IMR-90 (cell line): Measurements from ENCODE around the gene DRC7.

Experiments used
- CEBPB ChIP-seq: IDR thresholded peaks from 2 replicates; pipeline ENCODE4 v1.6.1; 2012; ENCODE audit warnings: low read depth, low read length, improper control_type of control experiment
- CTCF ChIP-seq: conservative IDR thresholded peaks from 2 replicates; pipeline ENCODE4 v1.5.1; 2012; ENCODE audit warnings: mild to moderate bottlenecking, low read depth, low read length, improper control_type of control experiment
- ELK1 ChIP-seq: fragments of 150-350 bp; IDR thresholded peaks from 2 replicates; pipeline ENCODE4 v1.6.1; 2016; ENCODE audit warnings: low read depth, mild to moderate bottlenecking, low read length, moderate library complexity, borderline replicate concordance
- FOS ChIP-seq: fragments of 150-350 bp; IDR thresholded peaks from 2 replicates; pipeline ENCODE4 v1.6.1; 2016; ENCODE audit warnings: low read depth, low read length
- MAZ ChIP-seq: IDR thresholded peaks from 2 replicates; pipeline ENCODE4 v1.6.1; 2012; ENCODE audit warnings: low read depth, mild to moderate bottlenecking, low read length, improper control_type of control experiment, moderate library complexity, borderline replicate concordance
- MXI1 ChIP-seq: IDR thresholded peaks from 2 replicates; pipeline ENCODE4 v1.6.1; 2012; ENCODE audit warnings: low read depth, mild to moderate bottlenecking, low read length, moderate library complexity, borderline replicate concordance
- NFE2L2 ChIP-seq: fragments of 150-350 bp; IDR thresholded peaks from 2 replicates; pipeline ENCODE4 v1.6.1; 2016; ENCODE audit warnings: low read depth, mild to moderate bottlenecking, low read length
- POLR2A ChIP-seq: IDR thresholded peaks from 2 replicates; pipeline ENCODE4 v1.6.1; 2012; ENCODE audit warnings: mild to moderate bottlenecking, low read depth, low read length
- RAD21 ChIP-seq: IDR thresholded peaks from 2 replicates; pipeline ENCODE4 v1.6.1; 2012; ENCODE audit warnings: low read length, improper control_type of control experiment
- RCOR1 ChIP-seq: IDR thresholded peaks from 2 replicates; pipeline ENCODE4 v1.6.1; 2012; ENCODE audit warnings: mild to moderate bottlenecking, low read length, improper control_type of control experiment; ENCODE audit not compliant: insufficient replicate concordance
- USF2 ChIP-seq: fragments of 150-350 bp; IDR thresholded peaks from 2 replicates; pipeline ENCODE4 v1.6.1; 2017; ENCODE audit warnings: mild to moderate bottlenecking, antibody characterized with exemption, low read length, low read depth

DNA sequence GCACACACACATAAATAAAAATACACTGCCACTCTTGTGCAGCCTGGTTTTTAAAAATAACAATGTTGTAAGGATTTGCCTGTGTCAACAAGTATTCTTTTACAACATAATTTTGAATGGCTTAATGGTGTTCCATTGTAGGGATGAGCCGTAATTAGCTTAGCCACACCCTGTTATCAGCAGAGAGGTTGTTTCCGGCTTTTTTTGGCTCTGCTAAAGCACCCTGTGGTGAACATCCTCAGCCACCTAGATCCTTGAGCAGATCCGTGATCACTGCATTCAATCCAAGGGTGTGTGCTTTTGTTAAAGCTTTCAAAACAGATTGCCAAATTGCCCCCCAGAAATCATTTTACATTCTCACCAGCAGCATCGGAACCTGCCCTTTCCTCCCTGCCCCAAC is 47.9 kb downstream of the DRC7 start:
- TF ChIP-seq POLR2A = no peak
- no peak for TF ChIP-seq CTCF
- no peak for TF ChIP-seq CEBPB
- no peak for TF ChIP-seq MAZ
- TF ChIP-seq MXI1 = no peak
- TF ChIP-seq RCOR1 = no peak
- no peak for TF ChIP-seq USF2
- TF ChIP-seq FOS = no peak
- no peak for TF ChIP-seq ELK1
- TF ChIP-seq RAD21 = no peak
- TF ChIP-seq NFE2L2 = no peak
